ENCODE data around the gene KLHDC7B. TPM values are rescaled to one million over a fixed set of nuclear protein-coding genes. Genes with fewer than 3 reads are reported as not detected.

KLHDC7B gene
- total and polyA plus RNA-seq, 2 of the 13 experiments (the other 11 are each of a cell fraction or from before 2014, with no cell fraction given) = 0.11 TPM; not detected in 1

DNA sequence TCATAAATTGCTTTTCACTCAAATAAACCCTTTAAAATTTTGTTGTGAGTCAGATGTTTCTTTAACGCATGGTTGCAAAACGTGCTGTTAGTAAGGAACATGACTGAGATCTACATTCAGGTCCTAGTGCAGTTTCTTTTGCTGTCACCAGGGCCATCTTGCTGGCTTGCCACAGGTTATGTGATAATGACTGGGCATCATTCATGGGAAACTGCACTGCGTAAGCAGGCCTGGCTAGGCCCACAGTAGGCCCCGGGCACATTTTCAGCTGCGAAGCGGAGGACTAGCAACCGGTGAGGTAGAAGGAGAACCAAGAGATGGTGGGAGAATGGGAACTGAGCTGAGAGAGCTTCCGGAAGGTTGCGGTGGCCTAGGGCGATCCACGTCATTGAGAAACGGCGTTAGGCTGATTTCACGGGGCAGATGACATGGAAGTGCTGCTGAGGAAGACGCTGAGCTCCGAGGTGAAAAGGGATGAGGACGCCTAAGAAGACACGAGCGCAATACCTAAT lies 3.2 kb upstream of the KLHDC7B start:
- no TSS peak for BruUV-seq (replicated peaks)
- ATAC-seq (no peak), FAIRE-seq (no peak), DNase-seq (ENCODE audit: low spot score) (no peak)
- in situ Hi-C loops (cut with HindIII; ENCODE audit: extremely low pct_ligation_motif_present, low pct_unique_long_range_greater_than_20kb) = no loop called here
- H3K27ac ChIP-seq (ENCODE audit: extremely low read length, insufficient read depth, low read length) = no peak overlapping the region
- H3K27me3 ChIP-seq (ENCODE audit: control insufficient read depth in 1 of 2, insufficient read depth in 2 of 2, low read length in 2 of 2) = peaks cover 2 to 26% of the 10 kb centered on the region in 2 experiments
- H3K4me1 ChIP-seq (ENCODE audit: insufficient read depth, low read length) = peaks cover 38% of the 10 kb centered on the region
- no peaks in the 10 kb centered on the region for H4K20me1 ChIP-seq (ENCODE audit: insufficient read depth, low read length)
- H3K9ac ChIP-seq (ENCODE audit: insufficient read depth, low read depth, low read length) = no peak overlapping the region
- H3K36me3 ChIP-seq (replicated peaks in 1 of 2; ENCODE audit: control insufficient read depth in 1 of 2, insufficient read depth in 2 of 2, low read length in 2 of 2) = no peaks in the 10 kb centered on the region
- ChIA-PET CTCF (ENCODE audit: low intra/inter-chr PET ratio, low total read pairs) (interaction anchor here (1.2 kb wide), 1 partner anchor 34 kb away, joined by 3 read pairs; no protein-coding TSS in a partner anchor), POLR2A (interaction anchor here (1.7 to 2.2 kb wide), 2 partner anchors 9 to 17 kb away, joined by 5 to 8 read pairs; partner anchors contain the start of gene SCO2)
- no peak overlapping the region for H3K4me3 ChIP-seq (replicated peaks in 1 of 3; ENCODE audit: insufficient read depth in 1 of 3, low read depth in 2 of 3, low read length in 3 of 3)
- 88% methylated on average over 19 of the region's 19 CpGs for WGBS (ENCODE audit: low lambda C conversion rate)
- H3K9me3 ChIP-seq (ENCODE audit: low read length) = no peaks in the 10 kb centered on the region
- intact Hi-C loops (cut with micrococcal nuclease; ENCODE audit: unreplicated experiment) = no loop called here
- no peak overlapping the region for H2AFZ ChIP-seq (ENCODE audit: low read length)
- no peaks in the 10 kb centered on the region for H3K79me2 ChIP-seq (ENCODE audit: insufficient read depth, low read length)
- H3K4me2 ChIP-seq (ENCODE audit: low read depth, low read length) = no peak overlapping the region
- TF ChIP-seq, protein P1, sequence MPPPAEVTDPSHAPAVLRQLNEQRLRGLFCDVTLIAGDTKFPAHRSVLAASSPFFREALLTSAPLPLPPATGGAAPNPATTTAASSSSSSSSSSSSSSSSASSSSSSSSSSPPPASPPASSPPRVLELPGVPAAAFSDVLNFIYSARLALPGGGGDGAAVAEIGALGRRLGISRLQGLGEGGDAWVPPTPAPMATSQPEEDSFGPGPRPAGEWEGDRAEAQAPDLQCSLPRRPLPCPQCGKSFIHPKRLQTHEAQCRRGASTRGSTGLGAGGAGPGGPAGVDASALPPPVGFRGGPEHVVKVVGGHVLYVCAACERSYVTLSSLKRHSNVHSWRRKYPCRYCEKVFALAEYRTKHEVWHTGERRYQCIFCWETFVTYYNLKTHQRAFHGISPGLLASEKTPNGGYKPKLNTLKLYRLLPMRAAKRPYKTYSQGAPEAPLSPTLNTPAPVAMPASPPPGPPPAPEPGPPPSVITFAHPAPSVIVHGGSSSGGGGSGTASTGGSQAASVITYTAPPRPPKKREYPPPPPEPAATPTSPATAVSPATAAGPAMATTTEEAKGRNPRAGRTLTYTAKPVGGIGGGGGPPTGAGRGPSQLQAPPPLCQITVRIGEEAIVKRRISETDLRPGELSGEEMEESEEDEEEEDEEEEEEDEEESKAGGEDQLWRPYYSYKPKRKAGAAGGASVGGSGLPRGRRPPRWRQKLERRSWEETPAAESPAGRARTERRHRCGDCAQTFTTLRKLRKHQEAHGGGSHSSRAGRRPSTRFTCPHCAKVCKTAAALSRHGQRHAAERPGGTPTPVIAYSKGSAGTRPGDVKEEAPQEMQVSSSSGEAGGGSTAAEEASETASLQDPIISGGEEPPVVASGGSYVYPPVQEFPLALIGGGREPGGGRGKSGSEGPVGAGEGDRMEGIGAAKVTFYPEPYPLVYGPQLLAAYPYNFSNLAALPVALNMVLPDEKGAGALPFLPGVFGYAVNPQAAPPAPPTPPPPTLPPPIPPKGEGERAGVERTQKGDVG (CRISPR knock-in tag; IDR thresholded peaks at IDR 0.05; ENCODE audit: borderline replicate concordance) = no peak
- TF ChIP-seq SMAD1 (CRISPR knock-in tag; IDR thresholded peaks at IDR 0.05; ENCODE audit: borderline replicate concordance, low read depth) = no peak
- no peak for TF ChIP-seq ZNF652 (CRISPR knock-in tag; IDR thresholded peaks at IDR 0.05; ENCODE audit: borderline replicate concordance, low read depth)
- no peak for TF ChIP-seq ZNF205 (CRISPR knock-in tag; IDR thresholded peaks at IDR 0.05)
- no peak for TF ChIP-seq NCOA2 (CRISPR knock-in tag; IDR thresholded peaks at IDR 0.05)
- TF ChIP-seq ZNF766 (CRISPR knock-in tag; IDR thresholded peaks at IDR 0.05; ENCODE audit: borderline replicate concordance) = no peak
- no peak for TF ChIP-seq ZMYM2 (CRISPR knock-in tag; IDR thresholded peaks at IDR 0.05)
- no peak for TF ChIP-seq REL (CRISPR knock-in tag; conservative IDR thresholded peaks at IDR 0.05)
- TF ChIP-seq ISX (CRISPR knock-in tag; conservative IDR thresholded peaks at IDR 0.05) = no peak
- TF ChIP-seq ZNF780A (CRISPR knock-in tag; IDR thresholded peaks at IDR 0.05) = no peak
- TF ChIP-seq, protein P2, sequence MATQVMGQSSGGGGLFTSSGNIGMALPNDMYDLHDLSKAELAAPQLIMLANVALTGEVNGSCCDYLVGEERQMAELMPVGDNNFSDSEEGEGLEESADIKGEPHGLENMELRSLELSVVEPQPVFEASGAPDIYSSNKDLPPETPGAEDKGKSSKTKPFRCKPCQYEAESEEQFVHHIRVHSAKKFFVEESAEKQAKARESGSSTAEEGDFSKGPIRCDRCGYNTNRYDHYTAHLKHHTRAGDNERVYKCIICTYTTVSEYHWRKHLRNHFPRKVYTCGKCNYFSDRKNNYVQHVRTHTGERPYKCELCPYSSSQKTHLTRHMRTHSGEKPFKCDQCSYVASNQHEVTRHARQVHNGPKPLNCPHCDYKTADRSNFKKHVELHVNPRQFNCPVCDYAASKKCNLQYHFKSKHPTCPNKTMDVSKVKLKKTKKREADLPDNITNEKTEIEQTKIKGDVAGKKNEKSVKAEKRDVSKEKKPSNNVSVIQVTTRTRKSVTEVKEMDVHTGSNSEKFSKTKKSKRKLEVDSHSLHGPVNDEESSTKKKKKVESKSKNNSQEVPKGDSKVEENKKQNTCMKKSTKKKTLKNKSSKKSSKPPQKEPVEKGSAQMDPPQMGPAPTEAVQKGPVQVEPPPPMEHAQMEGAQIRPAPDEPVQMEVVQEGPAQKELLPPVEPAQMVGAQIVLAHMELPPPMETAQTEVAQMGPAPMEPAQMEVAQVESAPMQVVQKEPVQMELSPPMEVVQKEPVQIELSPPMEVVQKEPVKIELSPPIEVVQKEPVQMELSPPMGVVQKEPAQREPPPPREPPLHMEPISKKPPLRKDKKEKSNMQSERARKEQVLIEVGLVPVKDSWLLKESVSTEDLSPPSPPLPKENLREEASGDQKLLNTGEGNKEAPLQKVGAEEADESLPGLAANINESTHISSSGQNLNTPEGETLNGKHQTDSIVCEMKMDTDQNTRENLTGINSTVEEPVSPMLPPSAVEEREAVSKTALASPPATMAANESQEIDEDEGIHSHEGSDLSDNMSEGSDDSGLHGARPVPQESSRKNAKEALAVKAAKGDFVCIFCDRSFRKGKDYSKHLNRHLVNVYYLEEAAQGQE (IDR thresholded peaks at IDR 0.05; ENCODE audit: borderline replicate concordance in 1 of 2, low read depth in 1 of 2, low read length in 2 of 2) = no peak
- TF ChIP-seq RAD21 (CRISPR knock-in tag; IDR thresholded peaks at IDR 0.05) = no peak
- no peak for TF ChIP-seq REXO4 (CRISPR knock-in tag; IDR thresholded peaks at IDR 0.05; ENCODE audit: borderline replicate concordance)
- no peak for TF ChIP-seq ESRRA (CRISPR knock-in tag; IDR thresholded peaks at IDR 0.05; ENCODE audit: low read depth)
- TF ChIP-seq FOXA3 (CRISPR knock-in tag; IDR thresholded peaks at IDR 0.05) = no peak
- no peak for TF ChIP-seq ZNF441 (CRISPR knock-in tag; IDR thresholded peaks at IDR 0.05; ENCODE audit: borderline replicate concordance)
- TF ChIP-seq, protein P3, sequence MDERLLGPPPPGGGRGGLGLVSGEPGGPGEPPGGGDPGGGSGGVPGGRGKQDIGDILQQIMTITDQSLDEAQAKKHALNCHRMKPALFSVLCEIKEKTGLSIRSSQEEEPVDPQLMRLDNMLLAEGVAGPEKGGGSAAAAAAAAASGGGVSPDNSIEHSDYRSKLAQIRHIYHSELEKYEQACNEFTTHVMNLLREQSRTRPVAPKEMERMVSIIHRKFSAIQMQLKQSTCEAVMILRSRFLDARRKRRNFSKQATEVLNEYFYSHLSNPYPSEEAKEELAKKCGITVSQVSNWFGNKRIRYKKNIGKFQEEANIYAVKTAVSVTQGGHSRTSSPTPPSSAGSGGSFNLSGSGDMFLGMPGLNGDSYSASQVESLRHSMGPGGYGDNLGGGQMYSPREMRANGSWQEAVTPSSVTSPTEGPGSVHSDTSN (CRISPR knock-in tag; IDR thresholded peaks at IDR 0.05) = no peak
- TF ChIP-seq ZNF430 (CRISPR knock-in tag; IDR thresholded peaks at IDR 0.05) = no peak
